Measurements from ENCODE around the gene GSTA5. TPM values are rescaled to one million over a fixed set of nuclear protein-coding genes. Genes with fewer than 3 reads are reported as not detected.
"Not testable (repeated sequence)": the region's sequence is repeated elsewhere in the genome, so short reads cannot be mapped to it uniquely, and the experiment has no call there.

GSTA5 gene
- total RNA-seq, 2 donors from 2014 or later: not detected

DNA sequence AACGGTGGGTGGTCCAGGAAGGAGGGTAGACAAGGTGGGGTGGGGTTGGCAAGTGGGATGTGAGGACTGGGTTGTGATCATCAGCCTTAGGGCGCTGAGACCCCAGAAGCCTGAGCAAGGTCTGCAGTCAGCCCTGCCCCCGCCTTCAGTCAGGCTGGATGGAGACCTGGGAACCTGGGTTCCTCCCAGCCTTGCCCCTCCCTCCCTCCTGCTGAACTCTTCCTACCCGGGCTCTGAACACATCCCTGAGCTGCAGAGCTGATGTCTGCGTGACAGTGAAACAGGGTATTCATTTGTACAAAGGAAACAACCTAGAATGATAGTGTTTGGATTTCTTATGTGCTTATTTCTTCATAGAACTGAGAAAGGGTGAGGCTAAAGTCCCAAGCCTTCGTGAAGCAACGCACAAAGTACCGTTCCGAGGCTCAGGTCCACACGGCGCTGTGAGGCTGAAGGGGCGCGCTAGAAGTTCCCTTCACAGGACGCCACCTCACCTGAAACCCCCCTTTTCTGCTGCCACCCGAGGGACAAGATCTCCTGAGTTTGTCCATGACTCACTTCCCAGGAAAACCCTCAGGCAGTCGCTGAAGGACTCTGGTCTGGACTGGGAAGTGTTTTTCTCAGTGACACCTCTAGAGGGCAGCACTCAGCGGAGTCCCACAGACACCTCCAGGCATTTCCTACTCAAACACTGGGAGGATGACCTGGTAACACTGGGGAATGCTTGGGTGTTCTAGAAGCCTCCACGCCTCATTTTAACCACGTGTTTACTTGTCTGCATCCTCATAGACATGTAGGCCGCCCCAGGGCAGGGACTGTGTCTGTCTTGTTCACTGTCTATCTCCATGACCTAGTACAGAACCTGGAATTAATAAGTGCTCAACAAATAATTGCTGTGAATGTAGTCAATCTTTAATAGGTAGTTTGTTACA, 1.2 kb downstream of the GSTA5 start:
- Histone ChIP-seq H3K27ac (no peak overlapping the region), H3K4me1 (no peaks in the 10 kb centered on the region), H3K9ac (ENCODE audit: low read depth in 2 of 2, low read length in 2 of 2) (no peak overlapping the region), H3K36me3 (no peaks in the 10 kb centered on the region), H3K9me3 (no peaks in the 10 kb centered on the region), H3K4me3 (no peak overlapping the region), H3K27me3 (no peaks in the 10 kb centered on the region)
- peak; percentile 67 for DNase-seq
- TF ChIP-seq, protein P1, sequence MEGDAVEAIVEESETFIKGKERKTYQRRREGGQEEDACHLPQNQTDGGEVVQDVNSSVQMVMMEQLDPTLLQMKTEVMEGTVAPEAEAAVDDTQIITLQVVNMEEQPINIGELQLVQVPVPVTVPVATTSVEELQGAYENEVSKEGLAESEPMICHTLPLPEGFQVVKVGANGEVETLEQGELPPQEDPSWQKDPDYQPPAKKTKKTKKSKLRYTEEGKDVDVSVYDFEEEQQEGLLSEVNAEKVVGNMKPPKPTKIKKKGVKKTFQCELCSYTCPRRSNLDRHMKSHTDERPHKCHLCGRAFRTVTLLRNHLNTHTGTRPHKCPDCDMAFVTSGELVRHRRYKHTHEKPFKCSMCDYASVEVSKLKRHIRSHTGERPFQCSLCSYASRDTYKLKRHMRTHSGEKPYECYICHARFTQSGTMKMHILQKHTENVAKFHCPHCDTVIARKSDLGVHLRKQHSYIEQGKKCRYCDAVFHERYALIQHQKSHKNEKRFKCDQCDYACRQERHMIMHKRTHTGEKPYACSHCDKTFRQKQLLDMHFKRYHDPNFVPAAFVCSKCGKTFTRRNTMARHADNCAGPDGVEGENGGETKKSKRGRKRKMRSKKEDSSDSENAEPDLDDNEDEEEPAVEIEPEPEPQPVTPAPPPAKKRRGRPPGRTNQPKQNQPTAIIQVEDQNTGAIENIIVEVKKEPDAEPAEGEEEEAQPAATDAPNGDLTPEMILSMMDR (IDR thresholded peaks at IDR 0.05): peak; percentile 62
- intact Hi-C loops (cut with DNase I): no loop called here

DNA sequence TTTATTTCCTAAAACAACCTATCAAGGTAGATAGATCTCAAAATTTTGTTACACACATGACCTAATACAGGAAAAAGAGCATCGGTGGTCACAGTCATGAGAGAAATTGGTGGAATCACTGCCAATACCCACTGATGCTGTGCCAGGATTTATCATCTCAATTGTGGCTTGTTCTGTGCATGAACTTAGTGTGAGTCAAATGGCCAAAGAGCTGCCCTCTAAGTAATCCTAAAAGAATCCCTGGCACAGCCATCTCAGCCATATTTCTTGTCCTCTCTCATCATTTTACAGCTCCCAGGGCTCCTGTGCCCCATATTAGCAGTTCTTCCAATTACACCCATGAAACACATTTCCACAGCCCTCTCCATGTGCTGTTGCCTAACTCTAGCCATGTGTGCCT, 6.1 kb downstream of the GSTA5 start:
- Histone ChIP-seq H3K9ac (ENCODE audit: low read depth in 2 of 2, low read length in 2 of 2) (no peak overlapping the region), H3K4me3 (no peak overlapping the region), H3K36me3 (no peaks in the 10 kb centered on the region), H3K4me1 (no peaks in the 10 kb centered on the region), H3K27me3 (no peaks in the 10 kb centered on the region), H3K9me3 (no peaks in the 10 kb centered on the region), H3K27ac (no peak overlapping the region)
- TF ChIP-seq, protein P1 (IDR thresholded peaks at IDR 0.05): no peak
- intact Hi-C loops (cut with DNase I): no loop called here
- no peak for DNase-seq

DNA sequence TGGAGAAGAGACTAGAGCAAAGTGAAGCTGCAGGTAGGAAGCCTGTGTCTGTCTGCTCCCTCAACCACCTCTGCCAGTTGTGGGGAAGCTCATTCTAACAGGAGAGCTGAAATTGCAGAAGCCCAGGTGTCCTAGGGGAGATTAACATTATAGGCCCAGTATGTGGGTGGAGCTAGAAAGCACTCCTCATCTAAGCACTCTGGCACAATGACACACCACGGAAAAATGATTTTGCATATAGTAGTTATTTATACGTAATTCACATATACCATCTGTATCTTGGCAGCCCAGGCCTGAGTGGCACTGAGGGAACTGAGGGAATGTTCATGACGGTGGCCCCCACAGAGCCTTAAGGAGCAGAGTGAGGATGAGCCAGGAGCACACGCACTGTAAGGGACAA, 9.7 kb downstream of the GSTA5 start:
- H3K9ac ChIP-seq (ENCODE audit: low read depth in 2 of 2, low read length in 2 of 2); H3K36me3 ChIP-seq; DNase-seq; H3K4me3 ChIP-seq; intact Hi-C loops (cut with DNase I); H3K27me3 ChIP-seq; H3K9me3 ChIP-seq; H3K4me1 ChIP-seq; H3K27ac ChIP-seq: not testable (repeated sequence)

DNA sequence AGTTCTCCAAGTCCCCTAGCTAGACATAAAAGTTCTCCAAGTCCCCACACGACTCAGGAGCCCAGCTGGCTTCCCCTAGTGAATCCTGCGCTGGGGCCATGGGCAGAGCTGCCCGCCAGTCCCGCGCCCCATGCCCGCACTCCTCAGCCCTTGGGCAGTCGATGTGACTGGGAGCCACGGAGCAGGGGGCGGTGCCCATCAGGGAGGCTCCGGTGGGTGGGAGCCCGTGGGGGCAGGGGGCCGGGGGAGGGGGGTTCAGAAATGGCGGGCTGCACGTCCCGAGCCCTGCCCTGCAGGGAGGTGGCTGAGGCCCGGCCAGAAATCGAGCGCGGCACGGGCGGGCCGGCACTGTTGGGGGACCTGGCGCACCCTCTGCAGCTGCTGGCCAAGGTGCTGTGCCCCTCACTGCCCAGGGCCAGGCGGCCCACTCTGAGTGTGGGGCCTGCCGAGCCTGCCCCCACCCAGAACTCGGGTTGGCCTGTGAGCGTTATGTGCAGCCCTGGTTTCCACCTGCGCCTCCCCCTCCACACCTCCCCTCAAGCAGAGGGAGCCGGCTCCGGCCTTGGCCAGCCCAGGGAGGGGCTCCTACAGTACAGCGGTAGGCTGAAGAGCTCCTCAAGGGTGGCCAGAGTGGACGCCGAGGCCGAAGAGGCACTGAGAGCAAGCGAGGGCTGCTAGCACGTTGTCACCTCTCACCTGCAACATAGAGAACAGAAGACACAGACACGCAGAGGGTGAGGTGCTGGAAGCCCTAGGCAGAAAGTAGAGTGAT, 11.4 kb downstream of the GSTA5 start:
- Histone ChIP-seq H3K9ac (ENCODE audit: low read depth in 2 of 2, low read length in 2 of 2) (no peak overlapping the region), H3K4me3 (no peak overlapping the region), H3K36me3 (no peaks in the 10 kb centered on the region), H3K9me3 (no peaks in the 10 kb centered on the region), H3K4me1 (no peaks in the 10 kb centered on the region), H3K27ac (no peak overlapping the region), H3K27me3 (no peaks in the 10 kb centered on the region)
- DNase-seq: no peak
- intact Hi-C loops (cut with DNase I): no loop called here
- TF ChIP-seq, protein P1 (IDR thresholded peaks at IDR 0.05): no peak

DNA sequence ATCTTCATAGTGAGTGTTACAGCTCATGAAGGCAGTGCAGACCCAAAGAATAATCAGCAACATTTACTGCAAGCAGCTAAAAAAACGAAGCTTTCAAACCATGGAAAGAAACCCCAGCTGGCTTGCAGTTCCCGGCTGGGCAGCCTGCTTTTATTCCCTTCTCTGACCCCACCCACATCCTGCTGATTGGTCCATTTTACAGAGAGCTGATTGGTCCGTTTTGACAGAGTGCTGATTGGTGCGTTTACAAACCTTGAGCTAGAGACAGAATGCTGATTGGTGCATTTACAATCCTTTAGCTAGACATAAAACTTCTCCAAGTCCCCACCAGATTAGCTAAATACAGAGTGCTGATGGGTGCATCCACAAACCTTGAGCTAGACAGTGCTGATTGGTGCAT, 12.0 kb downstream of the GSTA5 start:
- H3K9ac ChIP-seq (ENCODE audit: low read depth in 2 of 2, low read length in 2 of 2); intact Hi-C loops (cut with DNase I); H3K4me1 ChIP-seq; DNase-seq; H3K27me3 ChIP-seq; H3K9me3 ChIP-seq; H3K27ac ChIP-seq; H3K4me3 ChIP-seq; H3K36me3 ChIP-seq: not testable (repeated sequence)

DNA sequence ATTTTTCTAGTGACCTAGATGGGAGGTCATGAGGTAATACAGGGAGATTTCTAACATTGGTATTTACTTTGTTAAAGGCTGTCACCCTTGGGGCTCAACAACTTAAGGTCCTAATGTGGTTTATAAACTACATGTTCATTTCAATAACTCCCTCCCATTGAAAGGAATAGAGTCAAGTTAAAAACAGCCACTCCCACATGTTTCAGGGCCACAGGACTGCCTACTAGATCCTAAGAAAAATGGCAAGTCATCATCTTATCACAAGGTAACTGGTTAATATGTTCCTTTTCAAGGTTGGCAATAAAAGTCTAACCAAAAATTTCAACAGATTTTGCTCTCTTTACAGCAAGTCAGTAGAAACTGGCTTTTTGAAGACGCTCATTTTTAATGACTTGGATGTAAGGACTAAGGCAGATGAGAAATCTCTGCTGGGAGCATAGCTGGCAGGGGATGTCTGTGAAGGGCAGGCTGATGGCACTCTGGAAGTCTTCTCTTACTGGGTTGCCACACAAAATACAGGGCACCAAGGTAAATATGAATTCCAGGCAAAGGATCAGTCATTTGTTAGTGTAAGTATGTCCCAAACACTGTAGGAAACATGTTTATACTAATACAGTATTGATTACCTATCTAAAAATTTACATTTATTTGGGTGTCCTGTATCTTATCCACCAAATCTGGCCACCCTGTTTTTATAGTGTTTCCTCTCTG, 13.4 kb downstream of the GSTA5 start:
- H3K27me3 ChIP-seq; H3K27ac ChIP-seq; H3K9ac ChIP-seq (ENCODE audit: low read depth in 2 of 2, low read length in 2 of 2); DNase-seq; H3K36me3 ChIP-seq; H3K4me1 ChIP-seq; H3K9me3 ChIP-seq; H3K4me3 ChIP-seq; intact Hi-C loops (cut with DNase I): not testable (repeated sequence)
